ENCODE results near the gene CCDC88B. TPM values are rescaled to one million over a fixed set of nuclear protein-coding genes. Genes with fewer than 3 reads are reported as not detected.
A peak's percentile ranks its signal among the peaks of the same experiment; 100 is the strongest.

CCDC88B gene
- total RNA-seq, 1 experiment from 2014 or later: 3.6 TPM

- peaks cover 14% of the 10 kb centered on the region for H3K4me1 Mint-ChIP-seq (ENCODE audit: low read depth, unreplicated experiment)
- no peaks in the 10 kb centered on the region for H3K9me3 ChIP-seq
- no peaks in the 10 kb centered on the region for H3K27me3 Mint-ChIP-seq (ENCODE audit: insufficient read depth, unreplicated experiment)
- CTCF ChIA-PET: no interaction called here
- BruUV-seq (replicated peaks): no TSS peak
- H3K9me3 Mint-ChIP-seq (ENCODE audit: unreplicated experiment): no peaks in the 10 kb centered on the region
- H3K36me3 ChIP-seq (ENCODE audit: control insufficient read depth, insufficient read depth, low read length): no peaks in the 10 kb centered on the region; the same call in 1 of the 2 replicates
- H3K4me3 Mint-ChIP-seq (ENCODE audit: unreplicated experiment): no peak overlapping the region
- intact Hi-C loops (cut with micrococcal nuclease; ENCODE audit: unreplicated experiment): no loop called here
- DNase-seq: no peak
- TF ChIP-seq CTCF (IDR thresholded peaks at IDR 0.05; ENCODE audit: insufficient read depth in 1 of 2, low read depth in 1 of 2, low read length in 1 of 2, severe bottlenecking in 1 of 2, unreplicated experiment in 1 of 2): no peak
- H3K36me3 Mint-ChIP-seq (ENCODE audit: insufficient read depth, unreplicated experiment): no peaks in the 10 kb centered on the region
- no peak overlapping the region for H3K27ac Mint-ChIP-seq (ENCODE audit: unreplicated experiment)
- no peaks in the 10 kb centered on the region for H3K27me3 ChIP-seq (replicated peaks; ENCODE audit: control insufficient read depth, insufficient read depth, low read length)
- peaks cover 34% of the 10 kb centered on the region for H3K4me1 ChIP-seq
- POLR2A ChIA-PET: no interaction called here
- no peak overlapping the region for H3K4me3 ChIP-seq (ENCODE audit: low read depth, low read length)
Observed at GRCh38 chr11:64379817-64380709, 40.1 kb downstream of the CCDC88B start.

- no peak overlapping the region for H3K4me3 Mint-ChIP-seq (ENCODE audit: unreplicated experiment)
- peaks cover 27% of the 10 kb centered on the region for H3K4me1 Mint-ChIP-seq (ENCODE audit: low read depth, unreplicated experiment)
- no peaks in the 10 kb centered on the region for H3K27me3 Mint-ChIP-seq (ENCODE audit: insufficient read depth, unreplicated experiment)
- Histone ChIP-seq H3K36me3 (ENCODE audit: control insufficient read depth, insufficient read depth, low read length) (no peaks in the 10 kb centered on the region; the same call in 1 of the 2 replicates), H3K4me1 (peaks cover 47% of the 10 kb centered on the region), H3K9me3 (no peaks in the 10 kb centered on the region), H3K27me3 (replicated peaks; ENCODE audit: control insufficient read depth, insufficient read depth, low read length) (no peaks in the 10 kb centered on the region), H3K4me3 (ENCODE audit: low read depth, low read length) (no peak overlapping the region)
- no peaks in the 10 kb centered on the region for H3K36me3 Mint-ChIP-seq (ENCODE audit: insufficient read depth, unreplicated experiment)
- POLR2A ChIA-PET: no interaction called here
- intact Hi-C loops (cut with micrococcal nuclease; ENCODE audit: unreplicated experiment): no loop called here
- no peaks in the 10 kb centered on the region for H3K9me3 Mint-ChIP-seq (ENCODE audit: unreplicated experiment)
- H3K27ac Mint-ChIP-seq (ENCODE audit: unreplicated experiment): no peak overlapping the region
- no peak for TF ChIP-seq CTCF (IDR thresholded peaks at IDR 0.05; ENCODE audit: insufficient read depth in 1 of 2, low read depth in 1 of 2, low read length in 1 of 2, severe bottlenecking in 1 of 2, unreplicated experiment in 1 of 2)
- BruUV-seq (replicated peaks): no TSS peak
- DNase-seq: no peak
- CTCF ChIA-PET: interaction anchor here (0.7 kb wide), 1 partner anchor 72 kb away, joined by 5 read pairs; no protein-coding TSS in a partner anchor
Observed at GRCh38 chr11:64381350-64381749, 41.3 kb downstream of the CCDC88B start.

GRCh38 chr11:64382047-64382446 lies 42.0 kb downstream of the CCDC88B start:
- Mint-ChIP-seq H3K4me1 (ENCODE audit: low read depth, unreplicated experiment) (peaks cover 34% of the 10 kb centered on the region), H3K27ac (ENCODE audit: unreplicated experiment) (peak overlapping the region; percentile 11), H3K4me3 (ENCODE audit: unreplicated experiment) (no peak overlapping the region), H3K27me3 (ENCODE audit: insufficient read depth, unreplicated experiment) (no peaks in the 10 kb centered on the region), H3K9me3 (ENCODE audit: unreplicated experiment) (no peaks in the 10 kb centered on the region), H3K36me3 (ENCODE audit: insufficient read depth, unreplicated experiment) (no peaks in the 10 kb centered on the region)
- no peak for DNase-seq
- Histone ChIP-seq H3K4me1 (peaks cover 53% of the 10 kb centered on the region), H3K27me3 (replicated peaks; ENCODE audit: control insufficient read depth, insufficient read depth, low read length) (no peaks in the 10 kb centered on the region), H3K4me3 (ENCODE audit: low read depth, low read length) (no peak overlapping the region), H3K9me3 (no peaks in the 10 kb centered on the region), H3K36me3 (ENCODE audit: control insufficient read depth, insufficient read depth, low read length) (no peaks in the 10 kb centered on the region; the same call in 1 of the 2 replicates)
- TF ChIP-seq CTCF (IDR thresholded peaks at IDR 0.05; ENCODE audit: insufficient read depth in 1 of 2, low read depth in 1 of 2, low read length in 1 of 2, severe bottlenecking in 1 of 2, unreplicated experiment in 1 of 2): no peak
- no TSS peak for BruUV-seq (replicated peaks)
- POLR2A ChIA-PET: interaction anchor here (0.6 kb wide), 1 partner anchor 83 kb away, joined by 4 read pairs; no protein-coding TSS in a partner anchor
- CTCF ChIA-PET: no interaction called here
- intact Hi-C loops (cut with micrococcal nuclease; ENCODE audit: unreplicated experiment): no loop called here

Measured in Caco-2 (cell line).